IMR-90 (cell line): Measurements from ENCODE around the gene FAM131C. TPM values are rescaled to one million over a fixed set of nuclear protein-coding genes. Genes with fewer than 3 reads are reported as not detected.
"Not testable (repeated sequence)": the region's sequence is repeated elsewhere in the genome, so short reads cannot be mapped to it uniquely, and the experiment has no call there.

Source experiments
- ATAC-seq: fragments of 200-7000 bp; cut with Tn5 transposase; 2 replicates; pipeline ENCODE4 v1.9.1; 2020; ENCODE audit warnings: low read depth, mild to moderate bottlenecking, moderate library complexity
- BruUV-seq: library from RNA; stranded (reverse); fragments of 400-500 nt; replicated peaks from 2 replicates; lab custom pipeline; 2021; lab: Mats Ljungman, UMichigan
- CTCF ChIA-PET: fragments of 300-600 bp; formaldehyde crosslinking; extraction: SDS; loops from one replicate; lab custom pipeline; 2021; ENCODE audit warnings: antibody characterized with exemption; lab: Yijun Ruan, JAX
- POLR2A ChIA-PET: fragments of 300-600 bp; sonication (Branson Sonifier 250); formaldehyde crosslinking; loops from one replicate; lab custom pipeline; 2022; ENCODE audit warnings: antibody characterized with exemption; ENCODE audit not compliant: unreplicated experiment; lab: Charles Lee
- DNase-seq: peaks from one replicate; pipeline ENCODE4 v3.0.0; 2013
- H2AFZ ChIP-seq: replicated peaks from 2 replicates; pipeline ENCODE3; 2013; ENCODE audit warnings: low read length, mild to moderate bottlenecking; ENCODE audit not compliant: poor library complexity
- H2AK5ac ChIP-seq: 2 replicates; pipeline ENCODE4 v1.6.1; 2013; ENCODE audit warnings: low read depth, low read length, inconsistent platforms
- H2AK9ac ChIP-seq: replicated peaks from 2 replicates; pipeline ENCODE3; 2013; ENCODE audit warnings: mild to moderate bottlenecking, low read depth, low read length, moderate library complexity; ENCODE audit not compliant: poor library complexity
- H2BK120ac ChIP-seq: 2 replicates; pipeline ENCODE4 v1.6.1; 2013; ENCODE audit warnings: low read depth, low read length, inconsistent platforms
- H2BK15ac ChIP-seq: 3 replicates; pipeline ENCODE4 v1.6.1; 2013; ENCODE audit warnings: low read depth, low read length, inconsistent platforms
- H2BK20ac ChIP-seq: 2 replicates; pipeline ENCODE4 v1.6.1; 2013; ENCODE audit warnings: low read depth, mild to moderate bottlenecking, inconsistent platforms, low read length, moderate library complexity
- H2BK5ac ChIP-seq: 2 replicates; pipeline ENCODE4 v1.6.1; 2013; ENCODE audit warnings: mild to moderate bottlenecking, low read depth, low read length, inconsistent platforms; ENCODE audit not compliant: poor library complexity, severe bottlenecking
- H3K14ac ChIP-seq: replicated peaks from 2 replicates; pipeline ENCODE4 v1.6.1; 2013; ENCODE audit warnings: low read depth, low read length, inconsistent platforms
- H3K18ac ChIP-seq: 2 replicates; pipeline ENCODE4 v1.6.1; 2013; ENCODE audit warnings: low read depth, low read length, control low read depth
- H3K23ac ChIP-seq: 2 replicates; pipeline ENCODE4 v1.6.1; 2013; ENCODE audit warnings: low read depth, low read length, inconsistent platforms
- H3K27ac ChIP-seq: 2 replicates; pipeline ENCODE4 v1.5.1; 2013; ENCODE audit warnings: mild to moderate bottlenecking, control low read depth, low read length; ENCODE audit not compliant: insufficient read depth
- H3K27me3 ChIP-seq: 2 replicates; pipeline ENCODE4 v1.6.1; 2013; ENCODE audit warnings: low read length; ENCODE audit not compliant: control insufficient read depth, insufficient read depth
- H3K36me3 ChIP-seq: 2 replicates; pipeline ENCODE4 v1.6.1; 2013; ENCODE audit warnings: low read length, mixed read lengths; ENCODE audit not compliant: control insufficient read depth, insufficient read depth
- H3K4ac ChIP-seq: 2 replicates; pipeline ENCODE4 v1.6.1; 2013; ENCODE audit warnings: low read depth, low read length, inconsistent platforms
- H3K4me1 ChIP-seq: 2 replicates; pipeline ENCODE4 v1.6.1; 2013; ENCODE audit warnings: low read length, mixed read lengths; ENCODE audit not compliant: control insufficient read depth, insufficient read depth
- H3K4me2 ChIP-seq: 2 replicates; pipeline ENCODE4 v1.6.1; 2013; ENCODE audit warnings: low read depth, mild to moderate bottlenecking, control low read depth, low read length, moderate library complexity
- H3K4me3 ChIP-seq: 2 replicates; pipeline ENCODE4 v1.5.1; 2013; ENCODE audit warnings: low read depth, mild to moderate bottlenecking, control low read depth, low read length, moderate library complexity; ENCODE audit not compliant: insufficient read depth
- H3K56ac ChIP-seq: 2 replicates; pipeline ENCODE4 v1.6.1; 2013; ENCODE audit warnings: low read length, inconsistent platforms; ENCODE audit not compliant: insufficient read depth; ENCODE audit errors: extremely low read depth
- H3K79me1 ChIP-seq, 2 experiments: 2 replicates each; pipeline ENCODE4 v1.6.1; 2013; ENCODE audit warnings: low read length in 2 of 2, inconsistent platforms in 1 of 2, low read depth in 1 of 2
- H3K9ac ChIP-seq: 2 replicates; pipeline ENCODE4 v1.6.1; 2013; ENCODE audit warnings: low read depth, low read length, control low read depth
- H3K9me1 ChIP-seq: 2 replicates; pipeline ENCODE4 v1.6.1; 2013; ENCODE audit warnings: low read length, inconsistent platforms; ENCODE audit not compliant: insufficient read depth
- H3K9me3 ChIP-seq: 2 replicates; pipeline ENCODE4 v1.6.1; 2013; ENCODE audit warnings: low read length; ENCODE audit not compliant: control insufficient read depth, insufficient read depth
- H4K20me1 ChIP-seq: 2 replicates; pipeline ENCODE4 v1.6.1; 2013; ENCODE audit warnings: low read length, inconsistent platforms; ENCODE audit not compliant: insufficient read depth
- H4K5ac ChIP-seq: 2 replicates; pipeline ENCODE4 v1.6.1; 2013; ENCODE audit warnings: mild to moderate bottlenecking, low read depth, low read length, control low read depth
- H4K8ac ChIP-seq, 2 experiments: 2 replicates each; pipeline ENCODE4 v1.6.1; 2013; ENCODE audit warnings: low read depth in 2 of 2, low read length in 2 of 2, control low read depth in 1 of 2, inconsistent platforms in 1 of 2
- H4K91ac ChIP-seq: 2 replicates; pipeline ENCODE4 v1.6.1; 2013; ENCODE audit warnings: low read depth, low read length, inconsistent platforms; ENCODE audit not compliant: insufficient read depth
- WGBS, 2 experiments: methylation state at CpG; one replicate each; pipeline versions ENCODE4 v1.1.5 to v1.1.7; 2013; ENCODE audit warnings: missing lambda C conversion rate in 2 of 2; ENCODE audit not compliant: insufficient read length in 1 of 2; ENCODE audit errors: extremely low coverage in 2 of 2; 5-methylcytosine and 5-hydroxymethylcytosine counted together
- dilution Hi-C: fragments of 300-500 bp; cut with HindIII; formaldehyde crosslinking; loops from one replicate; pipeline ENCODE4 v1.14.3; 2018; ENCODE audit warnings: low sequenced_read_pairs; ENCODE audit not compliant: unreplicated experiment
- in situ Hi-C: fragments of 300-500 bp; cut with MboI; formaldehyde crosslinking; loops from 3 replicates; pipeline ENCODE4 v1.14.3; 2019; ENCODE audit warnings: low sequenced_read_pairs, inconsistent platforms, mixed read lengths
- intact Hi-C: fragments of 100-400 bp; cut with micrococcal nuclease; formaldehyde crosslinking; loops from 2 replicates; pipeline ENCODE4 v1.10.0; 2022
- polyA plus RNA-seq, 3 experiments: library from polyadenylated mRNA; depleted of rRNA; stranded (reverse); fragments of >200 nt; gene quantifications; 2 replicates each; pipeline ENCODE4 v1.2.3, GENCODE V29; 2012; ENCODE audit warnings: low replicate concordance in 1 of 3
- total RNA-seq: library from RNA; depleted of rRNA; stranded (reverse); fragments of >200 nt; gene quantifications from 2 replicates; pipeline ENCODE4 v1.2.3, GENCODE V29; 2012

FAM131C gene
- total and polyA plus RNA-seq, 2 of the 4 experiments (the other 2 are of a cell fraction): 0.18 to 1.0 TPM

GRCh38 chr1:16051949-16052348 lies 21.5 kb downstream of the FAM131C start:
- H2AK5ac ChIP-seq, H3K9me1 ChIP-seq, ATAC-seq, H2AK9ac ChIP-seq, H3K4ac ChIP-seq, intact Hi-C loops, H3K4me2 ChIP-seq, CTCF ChIA-PET, H3K4me1 ChIP-seq, H3K14ac ChIP-seq, H4K91ac ChIP-seq, dilution Hi-C loops, H3K27ac ChIP-seq, H2BK15ac ChIP-seq, H4K8ac ChIP-seq, H3K9ac ChIP-seq, H4K20me1 ChIP-seq, H2AFZ ChIP-seq, H3K9me3 ChIP-seq, H3K4me3 ChIP-seq, H3K18ac ChIP-seq, POLR2A ChIA-PET, in situ Hi-C loops, H3K56ac ChIP-seq, H3K79me1 ChIP-seq, H3K23ac ChIP-seq, DNase-seq, H3K36me3 ChIP-seq, H2BK20ac ChIP-seq, H2BK120ac ChIP-seq, H4K5ac ChIP-seq, BruUV-seq, H2BK5ac ChIP-seq: not testable (repeated sequence)
- 80% methylated on average over 3 of the region's 12 CpGs; no CpG with 5 or more reads in 1 of the 2 experiments for WGBS, 2 experiments
- peaks cover 18% of the 10 kb centered on the region; the same call in 1 of the 2 replicates for H3K27me3 ChIP-seq
